PC-9 (cell line): Measurements from ENCODE around the gene SLC4A2. TPM values are rescaled to one million over a fixed set of nuclear protein-coding genes. Genes with fewer than 3 reads are reported as not detected.

Experiments
- BruUV-seq: library from RNA; stranded (reverse); fragments of 400-500 nt; replicated peaks from 2 replicates; lab custom pipeline; 2021; lab: Mats Ljungman, UMichigan
- CTCF ChIA-PET: fragments of 300-600 bp; sonication (Branson Sonifier 250); formaldehyde crosslinking; loops from one replicate; lab custom pipeline; 2022; ENCODE audit warnings: antibody characterized with exemption; lab: Charles Lee
- POLR2A ChIA-PET: fragments of 300-600 bp; sonication (Branson Sonifier 250); formaldehyde crosslinking; loops from one replicate; lab custom pipeline; 2022; ENCODE audit warnings: antibody characterized with exemption; ENCODE audit not compliant: unreplicated experiment; lab: Charles Lee
- DNase-seq, 2 experiments: peaks; one replicate each; pipeline versions ENCODE4 v3.0.0 to v3.0.0-alpha.2; 2015 to 2022; ENCODE audit warnings: mixed read lengths in 1 of 2
- H2AFZ ChIP-seq: fragments of 200-600 bp; sonication (generic); 2 replicates; pipeline ENCODE4 v1.8.1; 2017; ENCODE audit warnings: antibody characterized with exemption
- H3F3A ChIP-seq: fragments of 200-600 bp; sonication (generic); 2 replicates; pipeline ENCODE4 v1.8.1; 2017; ENCODE audit warnings: antibody characterized with exemption, mild to moderate bottlenecking, low read depth; ENCODE audit not compliant: insufficient read depth
- H3K27ac ChIP-seq: fragments of 200-600 bp; sonication (generic); 2 replicates; pipeline ENCODE4 v1.6.1; 2016; ENCODE audit warnings: mixed run types
- H3K27me3 ChIP-seq: fragments of 200-600 bp; sonication (generic); 2 replicates; pipeline ENCODE4 v1.6.1; 2016; ENCODE audit warnings: low read depth, mixed run types; ENCODE audit not compliant: insufficient read depth
- H3K36me3 ChIP-seq: fragments of 200-600 bp; sonication (generic); 2 replicates; pipeline ENCODE4 v1.6.1; 2016; ENCODE audit warnings: low read depth, mixed run types
- H3K4me1 ChIP-seq: fragments of 200-600 bp; sonication (generic); replicated peaks from 2 replicates; pipeline ENCODE4 v1.6.1; 2016; ENCODE audit warnings: mixed run types; ENCODE audit not compliant: insufficient read depth
- H3K4me2 ChIP-seq: fragments of 200-600 bp; sonication (generic); 2 replicates; pipeline ENCODE4 v1.6.1; 2017; ENCODE audit warnings: mixed run types
- H3K4me3 ChIP-seq: fragments of 200-600 bp; sonication (generic); 2 replicates; pipeline ENCODE4 v1.6.1; 2016; ENCODE audit warnings: mixed run types
- H3K79me2 ChIP-seq: fragments of 200-600 bp; sonication (generic); 2 replicates; pipeline ENCODE4 v1.6.1; 2017; ENCODE audit warnings: low read depth, mixed run types
- H3K9me2 ChIP-seq: fragments of 200-600 bp; sonication (generic); 2 replicates; pipeline ENCODE4 v1.8.1; 2017; ENCODE audit warnings: mild to moderate bottlenecking; ENCODE audit not compliant: insufficient read depth
- H3K9me3 ChIP-seq: fragments of 200-600 bp; sonication (generic); 2 replicates; pipeline ENCODE4 v1.8.1; 2016; ENCODE audit warnings: low read depth; ENCODE audit not compliant: insufficient read depth
- H4K20me1 ChIP-seq: fragments of 200-600 bp; sonication (generic); 2 replicates; pipeline ENCODE4 v1.8.1; 2017; ENCODE audit not compliant: insufficient read depth
- EZH2 ChIP-seq: fragments of 200-600 bp; sonication (generic); IDR thresholded peaks from 2 replicates; pipeline ENCODE4 v1.8.0; 2017; ENCODE audit warnings: antibody characterized with exemption, low read depth
- intact Hi-C: fragments of 100-400 bp; cut with micrococcal nuclease; formaldehyde crosslinking; loops from one replicate; pipeline ENCODE4 v1.10.0; 2022; ENCODE audit not compliant: unreplicated experiment
- total RNA-seq: library from RNA; stranded (reverse); gene quantifications from 2 replicates; pipeline ENCODE4 v1.2.3, GENCODE V29; 2021
- TF ChIP-seq, protein P1 (sequence below): fragments of 200-600 bp; sonication (generic); conservative IDR thresholded peaks from 2 replicates; pipeline ENCODE4 v1.6.1; 2017; ENCODE audit warnings: mixed run types, antibody characterized with exemption, mild to moderate bottlenecking, moderate library complexity

The SLC4A2 gene
- total RNA-seq, 1 experiment from 2014 or later, result 245 TPM

GRCh38 chr7:151114151-151115090 is 55.0 kb downstream of the SLC4A2 start:
- TF ChIP-seq, protein P1, sequence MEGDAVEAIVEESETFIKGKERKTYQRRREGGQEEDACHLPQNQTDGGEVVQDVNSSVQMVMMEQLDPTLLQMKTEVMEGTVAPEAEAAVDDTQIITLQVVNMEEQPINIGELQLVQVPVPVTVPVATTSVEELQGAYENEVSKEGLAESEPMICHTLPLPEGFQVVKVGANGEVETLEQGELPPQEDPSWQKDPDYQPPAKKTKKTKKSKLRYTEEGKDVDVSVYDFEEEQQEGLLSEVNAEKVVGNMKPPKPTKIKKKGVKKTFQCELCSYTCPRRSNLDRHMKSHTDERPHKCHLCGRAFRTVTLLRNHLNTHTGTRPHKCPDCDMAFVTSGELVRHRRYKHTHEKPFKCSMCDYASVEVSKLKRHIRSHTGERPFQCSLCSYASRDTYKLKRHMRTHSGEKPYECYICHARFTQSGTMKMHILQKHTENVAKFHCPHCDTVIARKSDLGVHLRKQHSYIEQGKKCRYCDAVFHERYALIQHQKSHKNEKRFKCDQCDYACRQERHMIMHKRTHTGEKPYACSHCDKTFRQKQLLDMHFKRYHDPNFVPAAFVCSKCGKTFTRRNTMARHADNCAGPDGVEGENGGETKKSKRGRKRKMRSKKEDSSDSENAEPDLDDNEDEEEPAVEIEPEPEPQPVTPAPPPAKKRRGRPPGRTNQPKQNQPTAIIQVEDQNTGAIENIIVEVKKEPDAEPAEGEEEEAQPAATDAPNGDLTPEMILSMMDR, result no peak
- no peak for TF ChIP-seq EZH2
- Histone ChIP-seq H3K27ac (peak overlapping the region; percentile 77), H3K4me1 (peaks cover 30% of the 10 kb centered on the region), H2AFZ (no peak overlapping the region), H3K9me2 (no peaks in the 10 kb centered on the region), H3K4me2 (peak overlapping the region; percentile 58), H3K36me3 (no peaks in the 10 kb centered on the region), H3K4me3 (peak overlapping the region; percentile 16; the same call in 1 of the 2 replicates), H3F3A (peaks cover 38% of the 10 kb centered on the region), H3K9me3 (no peaks in the 10 kb centered on the region), H3K27me3 (no peaks in the 10 kb centered on the region), H3K79me2 (peaks cover 32% of the 10 kb centered on the region), H4K20me1 (peaks cover 63% of the 10 kb centered on the region)
- intact Hi-C loops, result loop anchor here (5.0 to 10.0 kb wide), 4 partner anchors 113 to 792 kb away; partner anchors contain the start of genes ABCF2, ACTR3C and LRRC61
- BruUV-seq, result TSS peak; percentile 49
- ChIA-PET POLR2A (interaction anchor here (1.0 kb wide), 1 partner anchor 86 kb away, joined by 4 read pairs; the partner anchor contains the start of gene ABCB8), CTCF (no interaction called here)
- peak in 1 of 2 experiments; percentile 51 for DNase-seq

- H4K20me1 ChIP-seq, result peaks cover 55% of the 10 kb centered on the region
- no peaks in the 10 kb centered on the region for H3K27me3 ChIP-seq
Measured at GRCh38 chr7:151115121-151115835, 55.9 kb downstream of the SLC4A2 start.

More at GRCh38 chr7:151115121-151115835, 55.9 kb downstream of the SLC4A2 start:
- Histone ChIP-seq H2AFZ (no peak overlapping the region), H3K4me1 (peaks cover 30% of the 10 kb centered on the region), H3K36me3 (no peaks in the 10 kb centered on the region), H3K79me2 (peaks cover 32% of the 10 kb centered on the region), H3K27ac (no peak overlapping the region), H3K9me2 (no peaks in the 10 kb centered on the region), H3K9me3 (no peaks in the 10 kb centered on the region), H3F3A (peaks cover 30% of the 10 kb centered on the region), H3K4me2 (0 out of 2 replicates have a peak overlapping the region, but pooled peaks have one; percentile 7), H3K4me3 (no peak overlapping the region)
- no TSS peak for BruUV-seq
- intact Hi-C loops, result loop anchor here (10.0 kb wide), 1 partner anchor 670 kb away; no protein-coding TSS in a partner anchor
- TF ChIP-seq, protein P1, result no peak
- TF ChIP-seq EZH2, result no peak
- DNase-seq, result no peak
- POLR2A ChIA-PET, result interaction anchor here (0.6 to 1.0 kb wide), 2 partner anchors 112 to 212 kb away, joined by 5 to 7 read pairs; partner anchors contain the start of gene ABCF2
- CTCF ChIA-PET, result interaction anchor here (0.6 kb wide), 2 partner anchors 91 to 1711 kb away, joined by 3 read pairs; partner anchors contain the start of gene ATG9B
